Measurements from ENCODE around the gene MAP7. TPM values are rescaled to one million over a fixed set of nuclear protein-coding genes. Genes with fewer than 3 reads are reported as not detected.

The MAP7 gene
- total RNA-seq, 1 experiment from 2014 or later, result 33.7 TPM

- Histone ChIP-seq H3K36me3 (ENCODE audit: low read depth) (peaks cover 5% of the 10 kb centered on the region; the same call in 1 of the 2 replicates), H3K79me2 (ENCODE audit: low read depth) (peaks cover 26% of the 10 kb centered on the region), H3K4me2 (no peak overlapping the region), H3F3A (ENCODE audit: insufficient read depth, low read depth) (no peaks in the 10 kb centered on the region), H3K9me3 (ENCODE audit: insufficient read depth, low read depth) (no peaks in the 10 kb centered on the region), H3K9me2 (ENCODE audit: insufficient read depth) (no peaks in the 10 kb centered on the region), H3K4me3 (no peak overlapping the region), H3K4me1 (replicated peaks; ENCODE audit: insufficient read depth) (peaks cover 6% of the 10 kb centered on the region), H2AFZ (no peak overlapping the region), H3K27me3 (ENCODE audit: insufficient read depth, low read depth) (no peaks in the 10 kb centered on the region), H4K20me1 (ENCODE audit: insufficient read depth) (peaks cover under 1% of the 10 kb centered on the region; the same call in 1 of the 2 replicates), H3K27ac (no peak overlapping the region)
- ChIA-PET CTCF (no interaction called here), POLR2A (ENCODE audit: unreplicated experiment) (no interaction called here)
- intact Hi-C loops (cut with micrococcal nuclease; ENCODE audit: unreplicated experiment), result no loop called here
- TF ChIP-seq CTCF (conservative IDR thresholded peaks at IDR 0.05) (no peak), EZH2 (IDR thresholded peaks at IDR 0.05; ENCODE audit: low read depth) (no peak)
- BruUV-seq (replicated peaks), result no TSS peak
- no peak for DNase-seq
Measured at GRCh38 chr6:136506124-136506799, 44.0 kb downstream of the MAP7 start.

GRCh38 chr6:136503303-136504029 is 46.8 kb downstream of the MAP7 start:
- Histone ChIP-seq H3K9me2 (ENCODE audit: insufficient read depth) (no peaks in the 10 kb centered on the region), H3K9me3 (ENCODE audit: insufficient read depth, low read depth) (no peaks in the 10 kb centered on the region), H3K27me3 (ENCODE audit: insufficient read depth, low read depth) (no peaks in the 10 kb centered on the region), H3K4me2 (no peak overlapping the region), H3K4me3 (no peak overlapping the region), H3K27ac (no peak overlapping the region), H3K4me1 (replicated peaks; ENCODE audit: insufficient read depth) (no peaks in the 10 kb centered on the region), H4K20me1 (ENCODE audit: insufficient read depth) (no peaks in the 10 kb centered on the region), H2AFZ (no peak overlapping the region), H3F3A (ENCODE audit: insufficient read depth, low read depth) (no peaks in the 10 kb centered on the region), H3K79me2 (ENCODE audit: low read depth) (peaks cover 35% of the 10 kb centered on the region), H3K36me3 (ENCODE audit: low read depth) (peaks cover 5% of the 10 kb centered on the region; the same call in 1 of the 2 replicates)
- intact Hi-C loops (cut with micrococcal nuclease; ENCODE audit: unreplicated experiment), result no loop called here
- BruUV-seq (replicated peaks), result no TSS peak
- TF ChIP-seq EZH2 (IDR thresholded peaks at IDR 0.05; ENCODE audit: low read depth) (no peak), CTCF (conservative IDR thresholded peaks at IDR 0.05) (no peak)
- no peak for DNase-seq
- ChIA-PET CTCF (no interaction called here), POLR2A (ENCODE audit: unreplicated experiment) (no interaction called here)

- Histone ChIP-seq H3K4me3 (no peak overlapping the region), H3K9me3 (ENCODE audit: insufficient read depth, low read depth) (no peaks in the 10 kb centered on the region), H2AFZ (no peak overlapping the region), H3K9me2 (ENCODE audit: insufficient read depth) (no peaks in the 10 kb centered on the region), H3K27ac (no peak overlapping the region), H3K36me3 (ENCODE audit: low read depth) (peaks cover 5% of the 10 kb centered on the region; the same call in 1 of the 2 replicates), H3K4me1 (replicated peaks; ENCODE audit: insufficient read depth) (no peaks in the 10 kb centered on the region), H3F3A (ENCODE audit: insufficient read depth, low read depth) (no peaks in the 10 kb centered on the region), H3K79me2 (ENCODE audit: low read depth) (peaks cover 35% of the 10 kb centered on the region), H3K27me3 (ENCODE audit: insufficient read depth, low read depth) (no peaks in the 10 kb centered on the region), H4K20me1 (ENCODE audit: insufficient read depth) (no peaks in the 10 kb centered on the region), H3K4me2 (no peak overlapping the region)
- POLR2A ChIA-PET (ENCODE audit: unreplicated experiment), result no interaction called here
- DNase-seq, result no peak
- intact Hi-C loops (cut with micrococcal nuclease; ENCODE audit: unreplicated experiment), result no loop called here
- CTCF ChIA-PET, result no interaction called here
- no TSS peak for BruUV-seq (replicated peaks)
- no peak for TF ChIP-seq EZH2 (IDR thresholded peaks at IDR 0.05; ENCODE audit: low read depth)
- no peak for TF ChIP-seq CTCF (conservative IDR thresholded peaks at IDR 0.05)
Measured at GRCh38 chr6:136502786-136503185, 47.4 kb downstream of the MAP7 start.

All from PC-9 (cell line).